ENCODE results near the gene CAMTA1. TPM values are rescaled to one million over a fixed set of nuclear protein-coding genes. Genes with fewer than 3 reads are reported as not detected.

CAMTA1 gene
- polyA plus RNA-seq, 1 of the 3 experiments (the other 2 are of a cell fraction), result 63.1 TPM

GRCh38 chr1:7675431-7676273 lies 890.4 kb downstream of the CAMTA1 start:
- H3K9ac ChIP-seq, result no peak overlapping the region
- no peak overlapping the region for H3K27ac ChIP-seq (ENCODE audit: low read depth in 2 of 2, low read length in 1 of 2)
- no peak overlapping the region for H3K4me3 ChIP-seq (ENCODE audit: low read depth in 2 of 2, low read length in 1 of 2)
- H3K4me2 ChIP-seq, result no peak overlapping the region
- H3K4me1 ChIP-seq (ENCODE audit: control insufficient read depth in 1 of 2, insufficient read depth in 2 of 2, low read depth in 1 of 2, low read length in 1 of 2), result peaks cover 0 to 45% of the 10 kb centered on the region in 2 experiments; a peak in 2 of 4 replicates
- H3K79me2 ChIP-seq (ENCODE audit: insufficient read depth), result no peaks in the 10 kb centered on the region
- POLR2A ChIA-PET, result no interaction called here
- H3K27me3 ChIP-seq (ENCODE audit: insufficient read depth), result no peaks in the 10 kb centered on the region
- H3K9me3 ChIP-seq, result no peaks in the 10 kb centered on the region
- 71% methylated on average over 11 of the region's 19 CpGs for WGBS (ENCODE audit: low lambda C conversion rate)
- TF ChIP-seq REST (IDR thresholded peaks at IDR 0.05; ENCODE audit: low read depth, low read length) (no peak), IRF3 (IDR thresholded peaks at IDR 0.05; ENCODE audit: low read depth, low read length) (no peak), GATA2 (CRISPR knock-in tag; IDR thresholded peaks at IDR 0.05) (no peak), TEAD4 (IDR thresholded peaks at IDR 0.05; ENCODE audit: borderline replicate concordance, insufficient read depth) (no peak)
- H3K9me2 ChIP-seq, result no peaks in the 10 kb centered on the region
- no peaks in the 10 kb centered on the region for H4K20me1 ChIP-seq (ENCODE audit: insufficient read depth)
- CTCF ChIA-PET, result interaction anchor here (10.6 to 22.6 kb wide), 2 partner anchors 7 to 70 kb away, joined by 112 to 739 read pairs; no protein-coding TSS in a partner anchor
- H2AFZ ChIP-seq (ENCODE audit: low read depth), result no peak overlapping the region
- H3F3A ChIP-seq (replicated peaks; ENCODE audit: insufficient read depth), result no peaks in the 10 kb centered on the region
- no peaks in the 10 kb centered on the region for H3K36me3 ChIP-seq (replicated peaks in 1 of 2; ENCODE audit: control insufficient read depth in 1 of 2, insufficient read depth in 2 of 2, low read length in 1 of 2)
- DNase-seq, result no peak

- H3K9me3 ChIP-seq, result no peaks in the 10 kb centered on the region
- no peaks in the 10 kb centered on the region for H4K20me1 ChIP-seq (ENCODE audit: insufficient read depth)
- POLR2A ChIA-PET, result interaction anchor here (8.3 kb wide), 1 partner anchor 7 kb away, joined by 105 read pairs; no protein-coding TSS in a partner anchor
- CTCF ChIA-PET, result interaction anchor here (10.6 to 22.6 kb wide), 2 partner anchors 8 to 69 kb away, joined by 112 to 739 read pairs; no protein-coding TSS in a partner anchor
- no peak overlapping the region for H3K4me2 ChIP-seq
- no peaks in the 10 kb centered on the region for H3K79me2 ChIP-seq (ENCODE audit: insufficient read depth)
- no peak for DNase-seq
- TF ChIP-seq USF2 (IDR thresholded peaks at IDR 0.05; ENCODE audit: borderline replicate concordance, low read depth, low read length) (no peak), MXI1 (IDR thresholded peaks at IDR 0.05; ENCODE audit: low read depth, low read length) (no peak), FOXM1 (IDR thresholded peaks at IDR 0.05; ENCODE audit: low read depth) (no peak), USF1 (IDR thresholded peaks at IDR 0.05; ENCODE audit: borderline replicate concordance, low read depth) (no peak), RFX5 (IDR thresholded peaks at IDR 0.05; ENCODE audit: low read length) (no peak), RCOR1 (IDR thresholded peaks at IDR 0.05; ENCODE audit: low read length) (no peak)
- H2AFZ ChIP-seq (ENCODE audit: low read depth), result no peak overlapping the region
- 74% methylated on average over 4 of the region's 15 CpGs for WGBS (ENCODE audit: low lambda C conversion rate)
- H3F3A ChIP-seq (replicated peaks; ENCODE audit: insufficient read depth), result no peaks in the 10 kb centered on the region
- no peaks in the 10 kb centered on the region for H3K36me3 ChIP-seq (replicated peaks in 1 of 2; ENCODE audit: control insufficient read depth in 1 of 2, insufficient read depth in 2 of 2, low read length in 1 of 2)
- no peaks in the 10 kb centered on the region for H3K9me2 ChIP-seq
- H3K4me1 ChIP-seq (ENCODE audit: control insufficient read depth in 1 of 2, insufficient read depth in 2 of 2, low read depth in 1 of 2, low read length in 1 of 2), result peaks cover 0 to 45% of the 10 kb centered on the region in 2 experiments; a peak in 1 of 4 replicates
- no peak overlapping the region for H3K27ac ChIP-seq (ENCODE audit: low read depth in 2 of 2, low read length in 1 of 2)
- H3K9ac ChIP-seq, result no peak overlapping the region
- no peaks in the 10 kb centered on the region for H3K27me3 ChIP-seq (ENCODE audit: insufficient read depth)
- H3K4me3 ChIP-seq (ENCODE audit: low read depth in 2 of 2, low read length in 1 of 2), result no peak overlapping the region
These were observed 891.2 kb downstream of the CAMTA1 start for GRCh38 chr1:7676274-7676945.
